HG03039 (cell line): ENCODE results near the gene TRIML1.
"Not testable (repeated sequence)": the region's sequence is repeated elsewhere in the genome, so short reads cannot be mapped to it uniquely, and the experiment has no call there.

Experiments used
- ATAC-seq: cut with Tn5 transposase; IDR thresholded peaks from one replicate; pipeline ENCODE4 v1.9.1; 2021; ENCODE audit warnings: mild to moderate bottlenecking, moderate library complexity; ENCODE audit not compliant: unreplicated experiment

The TRIML1 gene

GRCh38 chr4:188147776-188148175, 8.5 kb downstream of the TRIML1 start:
- no peak for ATAC-seq

DNA sequence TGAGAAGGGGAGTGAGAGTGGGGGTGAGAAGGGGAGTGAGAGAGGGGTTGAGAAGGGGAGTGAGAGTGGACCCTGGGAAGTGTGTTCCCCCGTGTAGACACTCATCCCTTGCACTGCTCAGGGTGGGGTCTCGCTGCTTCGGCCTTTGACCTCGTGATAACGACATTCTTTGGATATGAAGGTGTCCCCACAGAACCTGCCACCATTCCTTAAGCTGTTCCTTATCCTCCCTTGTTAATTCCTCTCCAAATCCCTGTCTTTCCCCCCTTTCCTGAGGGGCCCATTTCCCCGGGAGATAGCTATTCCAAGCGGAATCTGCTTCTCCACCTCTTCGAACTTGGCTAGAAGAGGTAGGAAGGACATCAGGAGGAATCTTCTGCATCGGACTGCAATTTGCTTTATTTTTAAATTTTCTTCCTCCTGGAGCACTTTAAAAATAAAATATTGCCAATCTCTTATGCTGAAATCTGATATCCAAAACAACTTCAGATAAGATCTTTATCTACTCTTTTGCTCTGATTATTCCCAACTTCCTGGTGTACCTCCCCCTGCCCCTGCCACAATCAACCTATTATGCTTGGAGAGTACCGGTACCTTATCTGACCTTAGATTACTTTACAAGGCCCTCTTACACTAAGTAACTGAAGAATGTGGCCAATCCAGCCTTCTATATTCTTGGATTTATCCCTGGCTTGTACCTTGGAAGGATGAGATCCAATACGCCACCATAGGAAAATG, 15.6 kb downstream of the TRIML1 start:
- no peak for ATAC-seq

DNA sequence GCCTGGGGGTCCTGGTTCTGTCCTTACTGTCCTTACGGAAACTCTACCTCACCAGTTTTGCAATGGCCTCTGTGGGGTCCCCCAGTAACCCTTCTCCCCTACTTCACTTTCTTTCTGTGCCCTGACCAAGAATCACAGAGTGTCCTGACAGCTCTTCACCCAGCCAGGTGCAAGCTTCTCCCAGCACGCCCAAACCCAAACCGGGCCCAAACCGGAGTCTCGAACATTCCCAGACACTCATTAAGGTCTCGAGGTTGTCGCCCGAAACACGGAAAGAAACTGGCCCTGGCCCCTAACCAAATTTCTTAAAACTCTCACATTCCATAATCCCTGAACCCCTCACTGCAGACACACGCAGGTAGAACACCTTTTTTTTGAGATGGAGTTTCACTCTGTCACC, 19.1 kb downstream of the TRIML1 start:
- ATAC-seq: no peak

DNA sequence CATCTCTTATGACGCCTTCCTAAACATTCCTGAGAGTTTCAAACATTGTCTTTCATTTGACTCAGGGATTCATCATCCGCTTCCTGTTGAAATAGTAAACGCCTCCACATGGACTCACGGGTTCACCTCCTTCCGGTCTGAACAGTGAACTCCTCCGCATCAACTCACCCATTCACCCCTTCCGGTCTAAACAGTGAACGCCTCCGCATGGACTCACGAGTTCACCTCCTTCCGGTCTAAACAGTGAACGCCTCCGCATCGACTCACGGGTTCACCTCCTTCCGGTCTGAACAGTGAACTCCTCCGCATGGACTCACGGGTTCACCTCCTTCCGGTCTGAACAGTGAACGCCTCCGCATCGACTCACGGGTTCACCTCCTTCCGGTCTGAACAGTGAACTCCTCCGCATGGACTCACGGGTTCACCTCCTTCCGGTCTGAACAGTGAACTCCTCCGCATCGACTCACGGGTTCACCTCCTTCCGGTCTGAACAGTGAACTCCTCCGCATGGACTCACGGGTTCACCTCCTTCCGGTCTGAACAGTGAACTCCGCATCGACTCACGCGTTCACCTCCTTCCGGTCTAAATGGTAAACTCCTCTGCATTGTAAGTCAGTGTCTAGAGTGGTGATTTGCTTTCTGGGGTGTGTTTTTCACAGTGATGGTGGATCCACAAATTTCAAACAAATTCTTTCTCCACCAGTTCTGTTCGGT, 20.4 kb downstream of the TRIML1 start:
- ATAC-seq: not testable (repeated sequence)

DNA sequence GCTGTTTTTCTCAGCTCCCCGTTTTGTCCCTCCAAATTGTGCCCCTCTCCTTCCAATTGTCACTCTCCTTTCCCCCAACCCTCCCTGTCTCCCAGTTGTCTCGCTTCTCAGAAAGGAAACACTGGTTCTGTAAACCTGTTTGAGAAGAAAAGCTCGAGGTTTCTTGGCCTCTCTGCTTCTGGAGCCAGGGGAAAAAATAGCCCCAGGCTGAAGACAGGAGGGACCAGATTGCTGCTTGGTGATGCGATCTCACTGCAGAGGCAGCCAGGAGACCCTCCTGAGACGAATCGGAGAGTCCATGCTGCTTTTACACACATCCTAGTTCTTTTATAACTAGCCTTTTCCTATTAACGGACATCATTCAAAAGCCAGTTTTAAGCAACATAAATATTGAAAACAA, 21.2 kb downstream of the TRIML1 start:
- no peak for ATAC-seq

GRCh38 chr4:188161167-188161566, 21.9 kb downstream of the TRIML1 start:
- no peak for ATAC-seq

- no peak for ATAC-seq
Measured at GRCh38 chr4:188162698-188163097, 23.5 kb downstream of the TRIML1 start.

GRCh38 chr4:188168726-188169373, 29.6 kb downstream of the TRIML1 start:
- ATAC-seq: no peak

- no peak for ATAC-seq
Measured at GRCh38 chr4:188171551-188171950, 32.3 kb downstream of the TRIML1 start.

GRCh38 chr4:188175288-188175687, 36.0 kb downstream of the TRIML1 start:
- no peak for ATAC-seq

GRCh38 chr4:188177997-188178675, 38.9 kb downstream of the TRIML1 start:
- ATAC-seq: no peak

DNA sequence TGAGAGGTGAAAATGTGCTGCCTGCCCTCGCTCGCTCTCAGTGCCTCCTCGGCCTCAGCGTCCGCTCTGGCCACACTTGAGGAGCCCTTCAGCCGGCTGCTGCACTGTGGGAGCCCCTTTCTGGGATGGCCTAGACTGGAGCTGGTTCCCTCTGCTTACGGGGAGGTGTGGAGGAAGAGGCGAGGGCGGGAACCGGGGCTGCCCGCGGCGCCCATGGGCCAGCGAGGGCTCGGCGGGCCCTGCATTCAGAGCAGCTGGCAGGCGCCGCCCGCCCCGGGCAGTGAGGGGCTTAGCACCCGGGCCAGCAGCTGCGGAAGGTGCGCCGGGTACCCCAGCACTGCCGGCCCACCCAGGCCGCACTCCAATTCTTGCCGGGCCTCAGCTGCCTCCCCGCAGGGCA, 39.6 kb downstream of the TRIML1 start:
- no peak for ATAC-seq

DNA sequence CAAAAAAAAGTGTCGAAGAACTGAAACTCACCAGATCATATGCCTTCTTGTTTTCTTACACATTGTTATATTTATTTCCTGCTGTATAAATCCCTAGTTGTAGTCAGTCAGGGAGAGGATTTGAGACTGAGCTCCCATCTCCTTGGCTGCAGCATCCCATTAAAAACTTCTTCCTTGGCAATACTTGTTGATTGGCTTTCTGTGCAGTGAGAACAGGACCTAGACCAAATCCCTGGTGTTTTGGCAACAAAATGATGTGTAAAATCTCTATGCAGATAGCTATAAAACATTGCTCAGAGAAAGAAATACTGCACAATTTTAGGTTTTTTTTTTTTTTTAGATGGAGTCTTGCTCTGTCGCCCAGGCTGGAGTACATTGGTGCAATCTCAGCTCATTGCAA, 47.9 kb downstream of the TRIML1 start:
- no peak for ATAC-seq

DNA sequence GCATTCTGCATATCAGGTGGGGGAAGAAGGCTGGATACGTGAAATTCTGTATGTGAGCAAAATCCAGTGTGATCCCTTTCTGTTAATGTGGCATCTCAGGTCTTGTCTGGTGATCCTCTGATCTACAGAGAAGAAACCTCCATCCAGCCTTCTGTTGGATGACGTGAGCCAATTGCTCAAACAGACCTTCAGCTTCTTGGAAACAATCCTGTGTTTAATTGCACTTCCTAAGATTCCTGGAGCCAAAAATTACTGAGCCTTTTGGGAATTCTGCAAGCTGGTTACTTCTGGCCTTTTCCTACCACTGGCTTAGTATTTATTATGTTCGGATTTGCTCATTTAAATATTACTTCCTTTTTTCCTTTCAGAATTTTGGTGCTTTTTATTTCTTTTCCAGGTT, 51.2 kb downstream of the TRIML1 start:
- no peak for ATAC-seq

DNA sequence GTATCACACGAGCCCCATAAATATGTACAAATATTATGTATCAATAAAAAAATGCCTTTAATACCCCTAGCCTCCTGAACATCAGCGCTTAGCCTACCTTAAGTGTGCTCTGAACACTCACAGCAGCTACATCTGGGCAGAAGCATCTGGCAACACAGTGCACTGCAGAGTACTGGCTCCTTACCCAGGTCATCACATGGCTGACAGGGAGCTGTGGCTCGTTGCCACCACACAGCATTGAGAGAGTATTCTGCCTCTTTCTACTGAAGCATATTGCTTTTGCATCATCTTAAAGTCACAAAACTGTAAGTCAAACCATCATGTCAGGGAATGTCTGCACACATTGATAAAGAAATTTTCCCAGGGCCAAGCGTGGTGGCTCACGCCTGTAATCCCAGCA, 55.2 kb downstream of the TRIML1 start:
- no peak for ATAC-seq

- ATAC-seq: no peak
Measured at GRCh38 chr4:188195389-188195985, 56.2 kb downstream of the TRIML1 start.

DNA sequence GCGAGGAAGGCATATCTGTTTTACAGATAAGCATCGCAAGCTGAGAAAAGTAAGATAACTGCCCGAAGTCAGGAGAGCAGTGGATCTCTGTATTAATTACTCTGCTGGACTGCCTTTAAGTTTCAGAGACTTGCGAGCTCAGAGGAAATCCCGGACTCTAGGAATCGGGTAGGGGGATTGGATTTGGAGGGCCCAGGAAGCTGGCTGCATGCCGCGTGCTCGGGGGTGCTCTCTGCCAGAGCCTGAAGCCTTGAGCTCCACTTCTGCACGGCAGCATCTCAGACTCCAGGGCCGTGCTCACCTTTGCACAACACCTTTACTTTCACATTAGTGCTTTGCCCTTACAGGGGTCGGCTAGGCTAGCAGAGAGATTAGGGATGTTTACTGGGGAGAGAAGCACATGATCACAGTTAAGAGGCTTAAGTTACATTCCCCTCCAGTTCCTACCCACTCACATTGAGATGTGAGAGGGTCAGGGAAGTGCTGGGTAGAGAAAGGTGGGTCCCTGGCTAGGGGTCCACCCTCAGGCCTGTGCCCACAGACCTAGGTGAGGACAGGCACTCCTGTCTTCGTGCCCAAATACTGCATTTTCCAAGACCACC, 57.0 kb downstream of the TRIML1 start:
- ATAC-seq: no peak
